HG03045 (cell line): ENCODE results near the gene REPIN1.

Experiments used
- ATAC-seq: cut with Tn5 transposase; IDR thresholded peaks from one replicate; pipeline ENCODE4 v1.9.1; 2021; ENCODE audit warnings: mild to moderate bottlenecking, moderate library complexity; ENCODE audit not compliant: unreplicated experiment

REPIN1 gene

DNA sequence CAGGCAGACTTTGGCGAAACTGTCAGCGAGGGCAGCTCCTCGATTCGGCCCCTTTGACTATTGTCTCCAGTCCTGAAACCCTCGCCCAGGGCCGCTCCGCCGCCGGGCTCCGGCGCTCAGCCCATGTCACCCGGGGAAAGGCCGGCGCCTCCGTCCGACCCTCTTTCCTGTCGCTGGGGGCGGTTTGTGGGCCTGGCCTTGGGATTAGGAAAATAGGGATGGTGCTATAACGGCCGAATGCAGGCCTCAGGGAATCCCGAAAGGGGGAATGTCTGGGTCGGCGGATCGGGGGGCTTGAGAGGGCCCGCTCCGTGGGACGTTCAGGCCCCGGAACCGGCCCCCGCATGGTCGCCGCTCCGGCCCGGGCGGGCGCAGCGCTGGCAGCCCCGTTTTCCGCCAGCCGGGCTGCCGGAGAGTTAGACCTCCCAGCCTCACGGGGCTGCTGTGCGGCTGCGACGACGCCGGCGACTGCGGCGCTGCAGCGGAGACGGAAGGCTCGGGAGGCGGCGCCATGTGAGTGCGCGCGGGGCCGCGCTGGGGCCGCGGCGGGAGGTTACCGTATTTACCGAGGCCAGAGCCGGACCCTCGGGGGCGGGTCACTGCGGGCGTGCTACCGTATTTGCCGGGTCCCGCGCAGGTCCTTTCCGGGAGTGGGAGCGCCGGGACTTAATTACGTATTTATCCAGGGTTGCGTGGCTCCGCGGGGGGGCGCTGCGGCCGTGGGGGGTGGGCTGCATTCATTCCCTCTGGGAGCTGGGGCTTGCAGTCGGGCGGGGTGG is 36.4 kb downstream of the REPIN1 start:
- peak; percentile 54 for ATAC-seq

DNA sequence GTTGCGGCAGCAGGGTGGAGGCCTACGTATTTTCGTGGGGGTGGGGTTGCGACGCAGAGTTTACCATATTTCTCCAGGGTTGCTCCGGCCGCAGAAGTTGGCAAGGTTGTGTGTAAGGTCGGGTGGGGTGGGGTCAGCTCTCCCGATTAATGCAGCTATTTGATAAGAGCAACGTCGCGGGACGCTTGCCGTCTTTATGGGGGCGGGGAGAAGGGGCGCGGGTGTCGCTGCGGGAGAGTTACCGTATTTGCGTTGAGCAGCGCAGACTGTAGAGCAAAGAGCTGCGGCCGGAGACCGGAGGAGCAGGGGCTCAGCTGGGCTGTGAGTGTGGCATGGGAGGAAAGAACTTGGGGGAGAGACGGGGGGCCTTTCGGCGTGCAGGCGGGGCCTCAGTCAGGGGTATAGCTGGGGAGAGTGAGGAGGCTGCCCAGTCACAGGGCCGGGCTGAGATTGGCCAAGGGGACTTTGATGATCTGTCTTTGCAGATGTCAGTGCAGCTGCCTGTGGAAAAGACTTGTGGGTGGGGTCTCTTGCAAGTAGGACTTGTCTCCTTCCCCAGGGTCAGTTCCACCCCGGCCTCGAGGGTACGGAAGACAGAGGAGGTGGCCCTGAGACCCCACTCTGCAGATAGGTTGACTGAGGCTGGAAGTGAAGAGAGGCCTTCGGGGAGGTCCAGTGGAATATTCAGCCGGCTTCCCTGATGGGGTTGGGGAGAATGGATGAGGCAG is 37.1 kb downstream of the REPIN1 start:
- ATAC-seq, result no peak

- no peak for ATAC-seq
Measured at GRCh38 chr7:150406312-150406566, 37.6 kb downstream of the REPIN1 start.

GRCh38 chr7:150406567-150407421 is 38.2 kb downstream of the REPIN1 start:
- peak; percentile 53 for ATAC-seq

GRCh38 chr7:150407588-150408392 is 39.2 kb downstream of the REPIN1 start:
- ATAC-seq, result no peak

DNA sequence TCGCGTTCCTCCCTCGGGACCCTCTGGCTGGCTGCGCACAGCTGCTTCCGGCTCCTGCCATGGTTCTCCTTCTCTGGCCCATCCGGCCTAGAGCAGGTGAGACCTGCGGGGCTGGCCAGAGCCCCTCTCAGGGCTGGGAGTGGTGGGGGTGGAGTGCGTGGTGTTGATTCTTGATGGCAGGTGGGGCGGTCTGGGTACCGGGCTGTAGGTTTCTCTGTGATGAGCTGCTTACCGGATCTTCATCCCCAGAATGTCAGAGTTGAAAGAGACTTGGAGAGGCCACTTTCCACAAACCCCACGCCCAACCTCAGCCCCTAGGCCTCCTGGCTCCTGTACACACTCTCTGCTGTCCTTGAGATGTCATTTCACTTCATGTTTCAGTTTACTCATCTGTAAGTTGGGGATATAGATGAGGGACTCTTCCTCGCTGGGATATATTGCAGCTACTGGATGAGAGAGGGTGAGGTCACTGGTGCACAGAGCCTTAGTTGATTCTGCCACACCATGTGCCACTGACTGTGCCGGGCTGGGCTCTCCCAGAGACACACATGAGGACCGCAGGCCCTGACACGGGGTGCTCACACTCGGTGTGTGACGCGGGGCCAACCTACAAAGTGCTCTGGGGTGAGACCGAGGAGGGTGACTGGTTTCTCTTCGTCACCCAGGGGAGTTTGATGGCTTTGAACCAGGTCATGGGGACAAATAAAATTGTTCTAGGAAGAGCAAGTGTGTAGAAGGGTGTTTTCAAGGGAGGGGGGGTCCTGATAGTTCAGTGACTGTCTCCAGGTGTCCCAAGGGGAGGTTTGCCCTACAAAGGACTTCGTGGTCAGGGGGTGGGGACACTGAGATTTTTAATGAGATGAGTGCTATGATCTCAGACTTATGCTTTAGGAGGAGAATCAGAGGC is 40.0 kb downstream of the REPIN1 start:
- no peak for ATAC-seq

- ATAC-seq, result no peak
Measured at GRCh38 chr7:150409300-150410030, 40.8 kb downstream of the REPIN1 start.

GRCh38 chr7:150410131-150410530 is 41.5 kb downstream of the REPIN1 start:
- ATAC-seq, result no peak

DNA sequence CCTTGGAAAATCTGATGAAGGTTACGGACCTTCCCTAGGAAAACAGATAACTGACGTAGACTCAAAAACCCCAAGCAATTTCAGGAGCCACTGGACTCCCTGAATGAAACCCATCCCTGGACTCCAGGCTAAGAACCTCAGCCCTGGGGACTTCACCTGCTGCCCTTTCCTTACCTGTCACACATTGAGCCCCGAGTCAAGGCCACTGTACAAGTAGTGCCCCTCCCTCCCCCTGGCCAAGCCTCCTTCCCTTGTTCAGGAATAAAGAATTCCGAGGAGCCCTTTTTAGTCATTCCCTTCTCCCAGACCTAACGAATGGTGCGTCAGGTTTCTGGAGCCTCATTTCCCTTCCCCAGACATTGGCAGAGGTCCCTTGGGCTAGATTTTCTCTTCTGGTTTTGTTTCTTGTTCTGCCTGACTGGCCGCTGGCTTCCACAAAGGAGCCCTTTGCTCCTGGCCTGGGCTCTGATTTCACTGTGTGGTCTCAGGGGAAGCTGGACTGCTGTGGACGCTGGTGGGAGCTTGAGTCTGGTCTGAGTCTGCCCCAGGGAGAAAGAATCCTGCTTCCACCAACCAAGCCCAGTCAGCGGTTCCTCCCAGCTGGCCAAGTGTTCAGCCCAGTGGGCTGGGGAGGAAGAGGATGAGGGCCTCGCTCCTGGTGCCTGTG is 42.2 kb downstream of the REPIN1 start:
- no peak for ATAC-seq

GRCh38 chr7:150411606-150412005 is 43.0 kb downstream of the REPIN1 start:
- no peak for ATAC-seq

GRCh38 chr7:150412016-150412415 is 43.4 kb downstream of the REPIN1 start:
- ATAC-seq, result no peak

- ATAC-seq, result no peak
Measured at GRCh38 chr7:150412518-150413488, 44.2 kb downstream of the REPIN1 start.

- ATAC-seq, result no peak
Measured at GRCh38 chr7:150413640-150414081, 45.0 kb downstream of the REPIN1 start.

GRCh38 chr7:150415161-150416153 is 46.8 kb downstream of the REPIN1 start:
- no peak for ATAC-seq

DNA sequence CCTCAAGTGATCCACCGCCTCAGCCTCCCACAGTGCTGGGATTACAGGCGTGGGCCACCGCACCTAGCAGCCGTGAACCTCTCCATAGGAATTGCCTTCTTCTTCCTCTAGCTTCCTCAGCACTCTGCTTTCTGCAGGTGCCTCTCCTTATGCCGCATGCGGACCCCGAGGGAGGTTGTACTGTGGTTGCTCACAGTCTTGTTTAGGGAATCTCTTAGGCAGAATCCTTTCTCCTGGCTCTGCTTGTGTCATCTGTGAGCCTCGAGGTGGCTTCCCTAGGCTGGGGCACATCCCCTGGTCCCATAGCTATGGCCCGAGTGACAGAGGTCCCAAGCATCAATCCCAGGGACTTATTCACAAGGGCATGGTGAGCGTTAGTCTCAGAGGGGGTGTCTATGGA is 48.6 kb downstream of the REPIN1 start:
- ATAC-seq, result no peak

DNA sequence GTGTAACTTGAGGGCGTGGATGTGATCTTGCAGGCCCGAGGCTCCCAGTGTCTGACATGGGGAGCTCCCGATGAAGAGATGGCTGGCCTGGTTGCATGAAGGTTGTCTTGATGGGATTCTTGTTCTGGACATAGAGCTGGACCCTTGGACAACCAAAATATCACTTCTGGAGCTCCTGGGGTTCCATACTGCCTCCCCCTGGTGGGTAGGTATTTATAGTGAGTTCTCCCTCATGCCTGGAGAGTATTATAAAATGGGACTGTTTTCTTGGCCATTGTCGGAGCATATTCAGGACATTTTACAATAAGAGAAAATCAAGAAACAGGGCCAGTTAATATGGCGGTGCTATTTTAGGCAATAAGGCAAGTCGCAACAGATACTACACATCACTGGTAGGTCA is 49.2 kb downstream of the REPIN1 start:
- ATAC-seq, result no peak
